A673 (cell line): ENCODE results near the gene LRP8.

Experiments
- EZH2 ChIP-seq: fragments of 200-600 bp; sonication (generic); IDR thresholded peaks from 2 replicates; pipeline ENCODE4 v1.6.1; 2017; ENCODE audit warnings: borderline replicate concordance, low read depth, mild to moderate bottlenecking, mixed read lengths, antibody characterized with exemption, low read length; ENCODE audit not compliant: poor library complexity, severe bottlenecking
- TF ChIP-seq, protein P1 (sequence below): fragments of 300-800, 200-600 bp; sonication (generic); conservative IDR thresholded peaks from 2 replicates; pipeline ENCODE4 v1.5.1; 2017; ENCODE audit warnings: low read depth, mild to moderate bottlenecking, antibody characterized with exemption, low read length, moderate library complexity, mixed read lengths

GRCh38 chr1:53286955-53287354, 40.9 kb downstream of the LRP8 start:
- TF ChIP-seq, protein P1, sequence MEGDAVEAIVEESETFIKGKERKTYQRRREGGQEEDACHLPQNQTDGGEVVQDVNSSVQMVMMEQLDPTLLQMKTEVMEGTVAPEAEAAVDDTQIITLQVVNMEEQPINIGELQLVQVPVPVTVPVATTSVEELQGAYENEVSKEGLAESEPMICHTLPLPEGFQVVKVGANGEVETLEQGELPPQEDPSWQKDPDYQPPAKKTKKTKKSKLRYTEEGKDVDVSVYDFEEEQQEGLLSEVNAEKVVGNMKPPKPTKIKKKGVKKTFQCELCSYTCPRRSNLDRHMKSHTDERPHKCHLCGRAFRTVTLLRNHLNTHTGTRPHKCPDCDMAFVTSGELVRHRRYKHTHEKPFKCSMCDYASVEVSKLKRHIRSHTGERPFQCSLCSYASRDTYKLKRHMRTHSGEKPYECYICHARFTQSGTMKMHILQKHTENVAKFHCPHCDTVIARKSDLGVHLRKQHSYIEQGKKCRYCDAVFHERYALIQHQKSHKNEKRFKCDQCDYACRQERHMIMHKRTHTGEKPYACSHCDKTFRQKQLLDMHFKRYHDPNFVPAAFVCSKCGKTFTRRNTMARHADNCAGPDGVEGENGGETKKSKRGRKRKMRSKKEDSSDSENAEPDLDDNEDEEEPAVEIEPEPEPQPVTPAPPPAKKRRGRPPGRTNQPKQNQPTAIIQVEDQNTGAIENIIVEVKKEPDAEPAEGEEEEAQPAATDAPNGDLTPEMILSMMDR = no peak
- TF ChIP-seq EZH2 = no peak
